ENCODE results near the gene PTPRD. TPM values are rescaled to one million over a fixed set of nuclear protein-coding genes. Genes with fewer than 3 reads are reported as not detected.

Gene PTPRD
- total and polyA plus RNA-seq, 3 experiments from 2014 or later = 0.02 to 0.04 TPM; not detected in 1

- ChIA-PET POLR2A (no interaction called here), CTCF (no interaction called here)
- Mint-ChIP-seq H3K27ac (no peak overlapping the region), H3K4me1 (no peaks in the 10 kb centered on the region), H3K9me3 (peaks cover 0 to 6% (median 2%) of the 10 kb centered on the region in 5 donors), H3K4me3 (no peak overlapping the region), H3K36me3 (no peaks in the 10 kb centered on the region), H3K27me3 (no peaks in the 10 kb centered on the region)
- no peak overlapping the region for H3K27ac ChIP-seq (ENCODE audit: low read depth, low read length)
- no peaks in the 10 kb centered on the region for H3K4me1 ChIP-seq (ENCODE audit: insufficient read depth, low read length)
- no peaks in the 10 kb centered on the region for H3K36me3 ChIP-seq (ENCODE audit: insufficient read depth, low read length)
- no peaks in the 10 kb centered on the region for H3K9me3 ChIP-seq (ENCODE audit: low read length)
- H3K4me3 ChIP-seq (ENCODE audit: low read length) = no peak overlapping the region
- no peaks in the 10 kb centered on the region for H3K27me3 ChIP-seq (ENCODE audit: insufficient read depth, low read length, poor library complexity, severe bottlenecking)
- no peak for DNase-seq
Measured at GRCh38 chr9:9216934-9217333, 1395.9 kb downstream of the PTPRD start.

GRCh38 chr9:9215050-9215449 lies 1397.8 kb downstream of the PTPRD start:
- H3K27me3 Mint-ChIP-seq = no peaks in the 10 kb centered on the region
- H3K27ac Mint-ChIP-seq = no peak overlapping the region
- no peaks in the 10 kb centered on the region for H3K36me3 ChIP-seq (ENCODE audit: insufficient read depth, low read length)
- no peaks in the 10 kb centered on the region for H3K4me1 ChIP-seq (ENCODE audit: insufficient read depth, low read length)
- ChIA-PET CTCF (no interaction called here), POLR2A (no interaction called here)
- H3K27ac ChIP-seq (ENCODE audit: low read depth, low read length) = no peak overlapping the region
- H3K4me3 Mint-ChIP-seq = no peak overlapping the region
- DNase-seq = no peak
- H3K9me3 ChIP-seq (ENCODE audit: low read length) = no peaks in the 10 kb centered on the region
- no peak overlapping the region for H3K4me3 ChIP-seq (ENCODE audit: low read length)
- no peaks in the 10 kb centered on the region for H3K27me3 ChIP-seq (ENCODE audit: insufficient read depth, low read length, poor library complexity, severe bottlenecking)
- H3K36me3 Mint-ChIP-seq = no peaks in the 10 kb centered on the region
- H3K9me3 Mint-ChIP-seq = peaks cover 0 to 13% (median 2%) of the 10 kb centered on the region in 5 donors
- H3K4me1 Mint-ChIP-seq = no peaks in the 10 kb centered on the region

GRCh38 chr9:9214066-9214465 lies 1398.7 kb downstream of the PTPRD start:
- H3K27me3 ChIP-seq (ENCODE audit: insufficient read depth, low read length, poor library complexity, severe bottlenecking) = no peaks in the 10 kb centered on the region
- Mint-ChIP-seq H3K4me1 (no peaks in the 10 kb centered on the region), H3K36me3 (no peaks in the 10 kb centered on the region), H3K9me3 (peaks cover 0 to 15% (median 2%) of the 10 kb centered on the region in 5 donors), H3K4me3 (no peak overlapping the region), H3K27ac (no peak overlapping the region), H3K27me3 (no peaks in the 10 kb centered on the region)
- H3K36me3 ChIP-seq (ENCODE audit: insufficient read depth, low read length) = no peaks in the 10 kb centered on the region
- H3K27ac ChIP-seq (ENCODE audit: low read depth, low read length) = no peak overlapping the region
- CTCF ChIA-PET = no interaction called here
- no peak for DNase-seq
- no peaks in the 10 kb centered on the region for H3K9me3 ChIP-seq (ENCODE audit: low read length)
- no peak overlapping the region for H3K4me3 ChIP-seq (ENCODE audit: low read length)
- H3K4me1 ChIP-seq (ENCODE audit: insufficient read depth, low read length) = no peaks in the 10 kb centered on the region
- POLR2A ChIA-PET = no interaction called here

- no peak overlapping the region for H3K4me3 Mint-ChIP-seq
- no peaks in the 10 kb centered on the region for H3K36me3 ChIP-seq (ENCODE audit: insufficient read depth, low read length)
- DNase-seq = no peak
- no peak overlapping the region for H3K27ac Mint-ChIP-seq
- no peak overlapping the region for H3K27ac ChIP-seq (ENCODE audit: low read depth, low read length)
- no peaks in the 10 kb centered on the region for H3K27me3 Mint-ChIP-seq
- H3K4me1 Mint-ChIP-seq = no peaks in the 10 kb centered on the region
- no peaks in the 10 kb centered on the region for H3K36me3 Mint-ChIP-seq
- ChIA-PET CTCF (no interaction called here), POLR2A (no interaction called here)
- H3K27me3 ChIP-seq (ENCODE audit: insufficient read depth, low read length, poor library complexity, severe bottlenecking) = no peaks in the 10 kb centered on the region
- H3K9me3 Mint-ChIP-seq = peaks cover 0 to 17% (median 2%) of the 10 kb centered on the region in 5 donors
- no peak overlapping the region for H3K4me3 ChIP-seq (ENCODE audit: low read length)
- no peaks in the 10 kb centered on the region for H3K9me3 ChIP-seq (ENCODE audit: low read length)
- no peaks in the 10 kb centered on the region for H3K4me1 ChIP-seq (ENCODE audit: insufficient read depth, low read length)
Measured at GRCh38 chr9:9212963-9213362, 1399.8 kb downstream of the PTPRD start.

- Mint-ChIP-seq H3K4me1 (no peaks in the 10 kb centered on the region), H3K9me3 (peaks cover 0 to 15% (median 4%) of the 10 kb centered on the region in 5 donors), H3K4me3 (no peak overlapping the region), H3K27me3 (no peaks in the 10 kb centered on the region), H3K27ac (no peak overlapping the region), H3K36me3 (no peaks in the 10 kb centered on the region)
- H3K27me3 ChIP-seq (ENCODE audit: insufficient read depth, low read length, poor library complexity, severe bottlenecking) = no peaks in the 10 kb centered on the region
- H3K27ac ChIP-seq (ENCODE audit: low read depth, low read length) = no peak overlapping the region
- ChIA-PET POLR2A (no interaction called here), CTCF (no interaction called here)
- no peak overlapping the region for H3K4me3 ChIP-seq (ENCODE audit: low read length)
- H3K4me1 ChIP-seq (ENCODE audit: insufficient read depth, low read length) = no peaks in the 10 kb centered on the region
- no peaks in the 10 kb centered on the region for H3K9me3 ChIP-seq (ENCODE audit: low read length)
- no peak for DNase-seq
- H3K36me3 ChIP-seq (ENCODE audit: insufficient read depth, low read length) = no peaks in the 10 kb centered on the region
Measured at GRCh38 chr9:9202276-9202675, 1410.5 kb downstream of the PTPRD start.

- H3K4me1 Mint-ChIP-seq = no peaks in the 10 kb centered on the region
- H3K36me3 Mint-ChIP-seq = no peaks in the 10 kb centered on the region
- no peaks in the 10 kb centered on the region for H3K27me3 Mint-ChIP-seq
- no peak for DNase-seq
- peaks cover 2 to 10% (median 6%) of the 10 kb centered on the region in 5 donors for H3K9me3 Mint-ChIP-seq
- H3K9me3 ChIP-seq (ENCODE audit: low read length) = no peaks in the 10 kb centered on the region
- no peak overlapping the region for H3K27ac Mint-ChIP-seq
- no peaks in the 10 kb centered on the region for H3K36me3 ChIP-seq (ENCODE audit: insufficient read depth, low read length)
- H3K27ac ChIP-seq (ENCODE audit: low read depth, low read length) = no peak overlapping the region
- H3K27me3 ChIP-seq (ENCODE audit: insufficient read depth, low read length, poor library complexity, severe bottlenecking) = no peaks in the 10 kb centered on the region
- ChIA-PET POLR2A (no interaction called here), CTCF (no interaction called here)
- no peak overlapping the region for H3K4me3 Mint-ChIP-seq
- no peaks in the 10 kb centered on the region for H3K4me1 ChIP-seq (ENCODE audit: insufficient read depth, low read length)
- no peak overlapping the region for H3K4me3 ChIP-seq (ENCODE audit: low read length)
Measured at GRCh38 chr9:9186086-9186485, 1426.7 kb downstream of the PTPRD start.

- Histone ChIP-seq H3K27ac (ENCODE audit: low read depth, low read length) (no peak overlapping the region), H3K4me3 (ENCODE audit: low read length) (no peak overlapping the region), H3K36me3 (ENCODE audit: insufficient read depth, low read length) (no peaks in the 10 kb centered on the region), H3K9me3 (ENCODE audit: low read length) (no peaks in the 10 kb centered on the region), H3K27me3 (ENCODE audit: insufficient read depth, low read length, poor library complexity, severe bottlenecking) (no peaks in the 10 kb centered on the region), H3K4me1 (ENCODE audit: insufficient read depth, low read length) (no peaks in the 10 kb centered on the region)
- no peaks in the 10 kb centered on the region for H3K36me3 Mint-ChIP-seq
- DNase-seq = no peak
- H3K27me3 Mint-ChIP-seq = no peaks in the 10 kb centered on the region
- CTCF ChIA-PET = no interaction called here
- H3K9me3 Mint-ChIP-seq = peaks cover 0 to 2% (median 0%) of the 10 kb centered on the region in 5 donors
- H3K27ac Mint-ChIP-seq = no peak overlapping the region
- POLR2A ChIA-PET = no interaction called here
- no peaks in the 10 kb centered on the region for H3K4me1 Mint-ChIP-seq
- H3K4me3 Mint-ChIP-seq = no peak overlapping the region
Measured at GRCh38 chr9:9182431-9182830, 1430.4 kb downstream of the PTPRD start.

GRCh38 chr9:9177081-9177480 lies 1435.7 kb downstream of the PTPRD start:
- peaks cover 0 to 6% (median 4%) of the 10 kb centered on the region in 5 donors for H3K9me3 Mint-ChIP-seq

GRCh38 chr9:9174358-9174757 lies 1438.4 kb downstream of the PTPRD start:
- Mint-ChIP-seq H3K36me3 (peaks cover 0 to 4% (median 0%) of the 10 kb centered on the region in 3 donors), H3K27ac (no peak overlapping the region), H3K4me3 (no peak overlapping the region), H3K9me3 (peaks cover 0 to 6% (median 4%) of the 10 kb centered on the region in 5 donors), H3K4me1 (no peaks in the 10 kb centered on the region), H3K27me3 (no peaks in the 10 kb centered on the region)
- POLR2A ChIA-PET = no interaction called here
- no peak for DNase-seq
- Histone ChIP-seq H3K4me3 (ENCODE audit: low read length) (no peak overlapping the region), H3K27me3 (ENCODE audit: insufficient read depth, low read length, poor library complexity, severe bottlenecking) (no peaks in the 10 kb centered on the region), H3K36me3 (ENCODE audit: insufficient read depth, low read length) (no peaks in the 10 kb centered on the region), H3K4me1 (ENCODE audit: insufficient read depth, low read length) (no peaks in the 10 kb centered on the region), H3K9me3 (ENCODE audit: low read length) (no peaks in the 10 kb centered on the region), H3K27ac (ENCODE audit: low read depth, low read length) (no peak overlapping the region)
- CTCF ChIA-PET = no interaction called here

More at GRCh38 chr9:9177081-9177480, 1435.7 kb downstream of the PTPRD start:
- CTCF ChIA-PET = no interaction called here
- Histone ChIP-seq H3K4me1 (ENCODE audit: insufficient read depth, low read length) (no peaks in the 10 kb centered on the region), H3K9me3 (ENCODE audit: low read length) (no peaks in the 10 kb centered on the region), H3K4me3 (ENCODE audit: low read length) (no peak overlapping the region), H3K27ac (ENCODE audit: low read depth, low read length) (no peak overlapping the region), H3K27me3 (ENCODE audit: insufficient read depth, low read length, poor library complexity, severe bottlenecking) (no peaks in the 10 kb centered on the region), H3K36me3 (ENCODE audit: insufficient read depth, low read length) (no peaks in the 10 kb centered on the region)
- H3K27me3 Mint-ChIP-seq = no peaks in the 10 kb centered on the region
- H3K27ac Mint-ChIP-seq = no peak overlapping the region
- H3K4me3 Mint-ChIP-seq = no peak overlapping the region
- no peak for DNase-seq
- peaks cover 0 to 4% (median 0%) of the 10 kb centered on the region in 3 donors for H3K36me3 Mint-ChIP-seq
- POLR2A ChIA-PET = no interaction called here
- no peaks in the 10 kb centered on the region for H3K4me1 Mint-ChIP-seq
